ENCODE results near the gene PSMA7. TPM values are rescaled to one million over a fixed set of nuclear protein-coding genes. Genes with fewer than 3 reads are reported as not detected.

PSMA7 gene
- total RNA-seq, 1 experiment from 2014 or later: 332 TPM

DNA sequence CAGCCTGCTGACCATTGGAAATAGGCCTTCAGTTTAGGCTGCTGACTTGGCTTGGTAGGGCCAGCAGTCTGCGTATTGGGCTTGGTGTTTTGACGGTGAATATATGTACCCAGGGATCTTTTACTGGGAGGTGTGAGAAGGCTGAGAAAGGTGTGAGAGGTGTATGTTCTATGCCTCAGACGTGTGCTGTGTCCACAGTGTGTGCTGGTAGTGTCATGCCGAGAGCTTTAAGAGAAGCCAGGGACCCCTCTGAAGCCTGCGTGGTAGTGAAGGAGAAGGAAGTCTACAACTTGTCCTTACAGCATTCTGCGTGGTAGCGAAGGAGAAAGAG, 2.5 kb upstream of the PSMA7 start:
- Histone ChIP-seq H3K4ac (ENCODE audit: low read depth, low read length) (no peak overlapping the region), H3K56ac (ENCODE audit: insufficient read length, low read depth, low read length) (peak overlapping the region; percentile 51), H3K79me2 (ENCODE audit: insufficient read depth, low read length) (peaks cover 66% of the 10 kb centered on the region), H3K18ac (ENCODE audit: insufficient read length, low read depth, low read length) (no peak overlapping the region), H2BK120ac (ENCODE audit: low read depth, low read length, poor library complexity, severe bottlenecking) (no peak overlapping the region), H2BK12ac (ENCODE audit: insufficient read length, low read depth, low read length) (no peak overlapping the region), H4K91ac (ENCODE audit: insufficient read length, low read depth, low read length) (no peak overlapping the region), H2AK5ac (ENCODE audit: insufficient read length, low read length) (no peak overlapping the region), H2BK15ac (ENCODE audit: low read depth, low read length) (no peak overlapping the region), H2BK5ac (ENCODE audit: insufficient read length, low read length) (no peak overlapping the region), H3K27ac (ENCODE audit: insufficient read length, low read depth, low read length) (no peak overlapping the region), H3K23me2 (ENCODE audit: insufficient read length, low read depth, low read length, poor library complexity, severe bottlenecking) (peaks cover 7% of the 10 kb centered on the region), H3K79me1 (ENCODE audit: insufficient read depth, low read depth, low read length, poor library complexity, severe bottlenecking) (peaks cover 11% of the 10 kb centered on the region), H3K14ac (ENCODE audit: insufficient read depth, low read length) (no peak overlapping the region), H3K4me2 (ENCODE audit: insufficient read depth, insufficient read length, low read length) (no peak overlapping the region), H4K8ac (replicated peaks; ENCODE audit: insufficient read length, low read depth, low read length) (no peak overlapping the region), H3K23ac (ENCODE audit: insufficient read length, low read depth, low read length) (no peak overlapping the region), H2BK20ac (ENCODE audit: low read depth, low read length, poor library complexity, severe bottlenecking) (no peak overlapping the region), H3K9ac (ENCODE audit: extremely low read depth, insufficient read length, low read length) (no peak overlapping the region), H3K9me3 (ENCODE audit: control insufficient read depth, low read depth, low read length) (no peaks in the 10 kb centered on the region), H4K20me1 (ENCODE audit: control insufficient read depth, insufficient read depth, insufficient read length) (no peaks in the 10 kb centered on the region), H3K4me1 (ENCODE audit: insufficient read depth, low read length) (peaks cover 9% of the 10 kb centered on the region; the same call in 1 of the 2 replicates), H4K5ac (ENCODE audit: insufficient read length, low read depth, low read length) (no peak overlapping the region), H2AFZ (ENCODE audit: low read length) (no peak overlapping the region), H3K27me3 (ENCODE audit: insufficient read depth, low read length) (no peaks in the 10 kb centered on the region), H3T11ph (ENCODE audit: low read length) (no peak overlapping the region)
- TF ChIP-seq, protein P1, sequence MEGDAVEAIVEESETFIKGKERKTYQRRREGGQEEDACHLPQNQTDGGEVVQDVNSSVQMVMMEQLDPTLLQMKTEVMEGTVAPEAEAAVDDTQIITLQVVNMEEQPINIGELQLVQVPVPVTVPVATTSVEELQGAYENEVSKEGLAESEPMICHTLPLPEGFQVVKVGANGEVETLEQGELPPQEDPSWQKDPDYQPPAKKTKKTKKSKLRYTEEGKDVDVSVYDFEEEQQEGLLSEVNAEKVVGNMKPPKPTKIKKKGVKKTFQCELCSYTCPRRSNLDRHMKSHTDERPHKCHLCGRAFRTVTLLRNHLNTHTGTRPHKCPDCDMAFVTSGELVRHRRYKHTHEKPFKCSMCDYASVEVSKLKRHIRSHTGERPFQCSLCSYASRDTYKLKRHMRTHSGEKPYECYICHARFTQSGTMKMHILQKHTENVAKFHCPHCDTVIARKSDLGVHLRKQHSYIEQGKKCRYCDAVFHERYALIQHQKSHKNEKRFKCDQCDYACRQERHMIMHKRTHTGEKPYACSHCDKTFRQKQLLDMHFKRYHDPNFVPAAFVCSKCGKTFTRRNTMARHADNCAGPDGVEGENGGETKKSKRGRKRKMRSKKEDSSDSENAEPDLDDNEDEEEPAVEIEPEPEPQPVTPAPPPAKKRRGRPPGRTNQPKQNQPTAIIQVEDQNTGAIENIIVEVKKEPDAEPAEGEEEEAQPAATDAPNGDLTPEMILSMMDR (conservative IDR thresholded peaks at IDR 0.05): no peak
- DNase-seq: no peak
- no CpG with 5 or more reads among the region's 7 CpGs for WGBS (ENCODE audit: extremely low coverage, insufficient read length, low lambda C conversion rate)
- Mint-ChIP-seq H3K4me1 (peaks cover 48% of the 10 kb centered on the region in 2 experiments), H3K27me3 (ENCODE audit: low read depth) (no peaks in the 10 kb centered on the region), H3K27ac (peak overlapping the region in 1 of 3 experiments; percentile 85; a peak in 1 of 7 replicates), H3K36me3 (ENCODE audit: insufficient read depth in 1 of 3, low read depth in 3 of 3) (peaks cover 16 to 23% (median 19%) of the 10 kb centered on the region in 3 experiments), H3K4me3 (peak overlapping the region; percentile 76 to 85; a peak in 4 of 5 replicates), H3K9me3 (no peaks in the 10 kb centered on the region; a peak in 1 of 5 replicates)
